ENCODE results near the gene LAPTM4A. TPM values are rescaled to one million over a fixed set of nuclear protein-coding genes. Genes with fewer than 3 reads are reported as not detected.

Gene LAPTM4A
- total and polyA plus RNA-seq, 8 donors, result 38.5 to 238 (median 92.4) TPM

GRCh38 chr2:20011276-20012031, 40.0 kb downstream of the LAPTM4A start:
- peaks cover 0 to 28% (median 8%) of the 10 kb centered on the region in 3 donors for H3K27me3 ChIP-seq
- H3K36me3 ChIP-seq, result no peaks in the 10 kb centered on the region
- no peaks in the 10 kb centered on the region for H3K9me3 ChIP-seq
- intact Hi-C loops (cut with DNase I; ENCODE audit: low total_unique reads), result loop anchor here (5.0 kb wide), 1 partner anchor 81 kb away; no protein-coding TSS in a partner anchor
- WGBS, 5 donors, result 79 to 85% (median 85%) methylated on average over 14 of the region's 14 CpGs
- no peak for TF ChIP-seq POLR2A (IDR thresholded peaks at IDR 0.05)
- peak overlapping the region in 1 of 4 donors; percentile 64 for H3K4me3 ChIP-seq
- H3K4me1 ChIP-seq, result peaks cover 0 to 19% (median 17%) of the 10 kb centered on the region in 4 donors
- H3K27ac ChIP-seq, result no peak overlapping the region
- no peak for DNase-seq

GRCh38 chr2:20008703-20009102, 42.7 kb downstream of the LAPTM4A start:
- no peak overlapping the region for H3K27ac ChIP-seq
- intact Hi-C loops (cut with DNase I; ENCODE audit: low total_unique reads), result no loop called here
- peaks cover 0 to 19% (median 17%) of the 10 kb centered on the region in 4 donors for H3K4me1 ChIP-seq
- H3K36me3 ChIP-seq, result no peaks in the 10 kb centered on the region
- 21 to 58% (median 40%) methylated on average over 5 of the region's 5 CpGs for WGBS, 5 donors
- H3K27me3 ChIP-seq, result peaks cover 0 to 28% (median 8%) of the 10 kb centered on the region in 3 donors
- no peaks in the 10 kb centered on the region for H3K9me3 ChIP-seq
- no peak overlapping the region for H3K4me3 ChIP-seq
- peak in 1 of 2 donors; percentile 74 for DNase-seq
- TF ChIP-seq POLR2AphosphoS5 (IDR thresholded peaks at IDR 0.05) (no peak), EP300 (IDR thresholded peaks at IDR 0.05) (no peak), CTCF (IDR thresholded peaks at IDR 0.05) (no peak)

- no peaks in the 10 kb centered on the region for H3K36me3 ChIP-seq
- peaks cover 0 to 9% (median 0%) of the 10 kb centered on the region in 3 donors for H3K27me3 ChIP-seq
- no peak overlapping the region for H3K4me3 ChIP-seq
- WGBS, 5 donors, result 87 to 94% (median 90%) methylated on average over 17 of the region's 17 CpGs
- intact Hi-C loops (cut with DNase I; ENCODE audit: low total_unique reads), result no loop called here
- no peak overlapping the region for H3K27ac ChIP-seq
- H3K9me3 ChIP-seq, result no peaks in the 10 kb centered on the region
- TF ChIP-seq POLR2A (IDR thresholded peaks at IDR 0.05) (no peak), POLR2AphosphoS5 (IDR thresholded peaks at IDR 0.05) (no peak), EP300 (IDR thresholded peaks at IDR 0.05) (no peak), CTCF (IDR thresholded peaks at IDR 0.05) (no peak)
- no peak for DNase-seq
- H3K4me1 ChIP-seq, result no peaks in the 10 kb centered on the region
These were observed 45.4 kb downstream of the LAPTM4A start for GRCh38 chr2:20005891-20006470.

- no peaks in the 10 kb centered on the region for H3K36me3 ChIP-seq
- H3K4me3 ChIP-seq, result no peak overlapping the region
- H3K27me3 ChIP-seq, result peaks cover 0 to 6% (median 0%) of the 10 kb centered on the region in 3 donors
- H3K27ac ChIP-seq, result no peak overlapping the region
- TF ChIP-seq POLR2AphosphoS5 (IDR thresholded peaks at IDR 0.05) (no peak), EP300 (IDR thresholded peaks at IDR 0.05) (no peak), CTCF (IDR thresholded peaks at IDR 0.05) (no peak), POLR2A (IDR thresholded peaks at IDR 0.05) (no peak)
- intact Hi-C loops (cut with DNase I; ENCODE audit: low total_unique reads), result no loop called here
- no peaks in the 10 kb centered on the region for H3K9me3 ChIP-seq
- WGBS, 5 donors, result 81 to 93% (median 86%) methylated on average over 10 of the region's 10 CpGs
- no peaks in the 10 kb centered on the region for H3K4me1 ChIP-seq
- no peak for DNase-seq
These were observed 46.3 kb downstream of the LAPTM4A start for GRCh38 chr2:20005067-20005627.

Data from stomach (tissue), 9 donors.